Measurements from ENCODE around the gene PWWP2A. TPM values are rescaled to one million over a fixed set of nuclear protein-coding genes. Genes with fewer than 3 reads are reported as not detected.
A peak's percentile ranks its signal among the peaks of the same experiment; 100 is the strongest.

Gene PWWP2A
- total and polyA plus RNA-seq, 2 of the 4 experiments (the other 2 are of a cell fraction) = 8.8 to 12.5 TPM

DNA sequence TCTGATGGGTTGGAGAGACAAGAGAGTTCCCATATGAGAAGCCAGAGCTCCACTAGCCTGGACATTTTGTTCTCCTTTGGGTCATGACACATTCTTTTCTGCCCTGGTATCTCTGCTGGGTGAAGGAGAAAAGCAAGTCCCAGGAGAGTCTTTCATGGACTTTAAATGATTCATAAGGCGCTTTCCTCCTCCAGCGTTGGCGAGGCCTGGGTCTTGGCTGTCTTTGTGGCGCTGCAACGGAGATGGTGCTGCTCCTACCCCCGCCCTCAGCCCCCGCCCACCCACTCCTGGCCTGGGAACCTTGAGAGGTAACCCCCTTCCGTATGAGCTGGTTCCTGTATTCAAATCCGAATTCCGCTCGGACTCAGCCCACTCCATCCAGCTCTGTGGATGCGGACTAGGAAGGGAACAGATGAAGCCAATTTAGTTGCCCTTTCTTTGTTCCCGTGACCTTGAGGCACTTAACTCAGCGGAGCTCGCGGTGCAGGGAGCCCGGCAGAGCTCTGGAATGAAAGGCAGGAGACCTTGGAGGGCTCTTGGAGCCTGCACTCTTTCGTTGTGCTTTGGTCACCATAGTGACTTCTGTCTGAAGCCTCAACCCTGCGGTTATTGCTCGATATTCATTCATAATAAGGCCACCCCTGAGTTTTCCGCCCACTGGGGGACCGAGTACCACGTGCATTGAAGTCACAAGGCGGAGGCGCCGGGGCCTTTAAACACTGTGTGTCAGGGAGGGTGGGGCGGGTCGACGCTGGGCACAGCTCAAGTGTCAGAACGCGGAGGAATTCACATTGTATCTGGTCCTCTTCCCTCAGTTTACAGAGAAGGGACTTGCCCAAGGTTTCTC, 14.0 kb upstream of the PWWP2A start (continued):
- no peak for TF ChIP-seq CHD1 (IDR thresholded peaks at IDR 0.05; ENCODE audit: low read depth, low read length)

- POLR2A ChIA-PET (ENCODE audit: unreplicated experiment) = no interaction called here
- Histone ChIP-seq H3K4ac (ENCODE audit: low read depth, low read length) (no peak overlapping the region), H3K9me1 (ENCODE audit: insufficient read depth, low read length) (no peaks in the 10 kb centered on the region), H3K18ac (ENCODE audit: low read depth, low read length) (no peak overlapping the region), H4K5ac (ENCODE audit: low read depth, low read length) (no peak overlapping the region), H3K9me3 (ENCODE audit: control insufficient read depth, insufficient read depth, low read length) (peaks cover 4% of the 10 kb centered on the region; the same call in 1 of the 2 replicates), H3K23ac (ENCODE audit: low read depth, low read length) (no peak overlapping the region), H2AK9ac (replicated peaks; ENCODE audit: low read depth, low read length, poor library complexity) (no peak overlapping the region), H2BK20ac (ENCODE audit: low read depth, low read length) (no peak overlapping the region), H4K8ac (ENCODE audit: low read depth in 2 of 2, low read length in 2 of 2) (no peak overlapping the region), H3K14ac (replicated peaks; ENCODE audit: low read depth, low read length) (no peak overlapping the region), H3K4me1 (ENCODE audit: control insufficient read depth, insufficient read depth, low read length) (no peaks in the 10 kb centered on the region), H2BK5ac (ENCODE audit: low read depth, low read length, poor library complexity, severe bottlenecking) (no peak overlapping the region), H3K36me3 (ENCODE audit: control insufficient read depth, insufficient read depth, low read length) (no peaks in the 10 kb centered on the region), H4K20me1 (ENCODE audit: insufficient read depth, low read length) (no peaks in the 10 kb centered on the region), H3K4me2 (ENCODE audit: low read depth, low read length) (no peak overlapping the region), H4K91ac (ENCODE audit: insufficient read depth, low read depth, low read length) (no peak overlapping the region), H2BK120ac (ENCODE audit: low read depth, low read length) (no peak overlapping the region), H3K9ac (ENCODE audit: low read depth, low read length) (no peak overlapping the region), H2AFZ (replicated peaks; ENCODE audit: low read length, poor library complexity) (no peak overlapping the region), H3K4me3 (ENCODE audit: insufficient read depth, low read depth, low read length) (no peak overlapping the region), H3K56ac (ENCODE audit: extremely low read depth, insufficient read depth, low read length) (no peak overlapping the region), H2BK15ac (ENCODE audit: low read depth, low read length) (no peak overlapping the region), H3K27ac (ENCODE audit: insufficient read depth, low read length) (no peak overlapping the region), H3K27me3 (ENCODE audit: control insufficient read depth, insufficient read depth, low read length) (no peaks in the 10 kb centered on the region), H2AK5ac (ENCODE audit: low read depth, low read length) (no peak overlapping the region), H3K79me1 (ENCODE audit: low read depth in 1 of 2, low read length in 2 of 2) (no peaks in the 10 kb centered on the region)
- ATAC-seq (ENCODE audit: low read depth) (no peak), DNase-seq (peak; percentile 9)
- in situ Hi-C loops (cut with MboI; ENCODE audit: low sequenced_read_pairs) = no loop called here
- WGBS, 2 experiments (ENCODE audit: extremely low coverage in 2 of 2, insufficient read length in 1 of 2) = 100% methylated on average over 1 of the region's 6 CpGs; no CpG with 5 or more reads in 1 of the 2 experiments
- intact Hi-C loops (cut with micrococcal nuclease) = no loop called here
- dilution Hi-C loops (cut with HindIII; ENCODE audit: low sequenced_read_pairs, unreplicated experiment) = no loop called here
- TF ChIP-seq SMC3 (IDR thresholded peaks at IDR 0.05; ENCODE audit: low read depth, low read length) = no peak
- no peak for TF ChIP-seq POLR2A (IDR thresholded peaks at IDR 0.05; ENCODE audit: low read depth, low read length)
- no peak for TF ChIP-seq RFX5 (IDR thresholded peaks at IDR 0.05; ENCODE audit: low read depth, low read length)
- no peak for TF ChIP-seq CHD1 (IDR thresholded peaks at IDR 0.05; ENCODE audit: low read depth, low read length)
- no peak for TF ChIP-seq MXI1 (IDR thresholded peaks at IDR 0.05; ENCODE audit: borderline replicate concordance, low read depth, low read length)
- no peak for TF ChIP-seq CTCF (conservative IDR thresholded peaks at IDR 0.05; ENCODE audit: low read depth, low read length)
- TF ChIP-seq, protein P1, sequence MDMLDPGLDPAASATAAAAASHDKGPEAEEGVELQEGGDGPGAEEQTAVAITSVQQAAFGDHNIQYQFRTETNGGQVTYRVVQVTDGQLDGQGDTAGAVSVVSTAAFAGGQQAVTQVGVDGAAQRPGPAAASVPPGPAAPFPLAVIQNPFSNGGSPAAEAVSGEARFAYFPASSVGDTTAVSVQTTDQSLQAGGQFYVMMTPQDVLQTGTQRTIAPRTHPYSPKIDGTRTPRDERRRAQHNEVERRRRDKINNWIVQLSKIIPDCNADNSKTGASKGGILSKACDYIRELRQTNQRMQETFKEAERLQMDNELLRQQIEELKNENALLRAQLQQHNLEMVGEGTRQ (IDR thresholded peaks at IDR 0.05; ENCODE audit: low read depth, low read length) = no peak
- CTCF ChIA-PET = interaction anchor here (1.0 kb wide), 1 partner anchor 9 kb away, joined by 3 read pairs; no protein-coding TSS in a partner anchor
- no TSS peak for BruUV-seq (replicated peaks)
These were observed 10.6 kb upstream of the PWWP2A start for GRCh38 chr5:160129841-160130240.

Data from IMR-90 (cell line).